T-helper 1 cell treated with Interleukin-12 subunit alpha and Interleukin-12 subunit beta and Interleukin-4 antibody, amounts not matched to agents 30 μg/mL and 1 μg/mL, for 36 hours (primary cell): ENCODE measurements around the gene GPATCH11.
A peak's percentile ranks its signal among the peaks of the same experiment; 100 is the strongest.

Experiments used
- H3K27ac Mint-ChIP-seq: one replicate; pipeline ENCODE4 v1.8.0; 2021; ENCODE audit warnings: mild to moderate bottlenecking, mixed read lengths
- H3K27me3 Mint-ChIP-seq: one replicate; pipeline ENCODE4 v1.8.0; 2021; ENCODE audit warnings: low read depth, mixed read lengths
- H3K36me3 Mint-ChIP-seq: one replicate; pipeline ENCODE4 v1.8.0; 2021; ENCODE audit warnings: low read depth, mixed read lengths
- H3K4me1 Mint-ChIP-seq: one replicate; pipeline ENCODE4 v1.8.0; 2021; ENCODE audit warnings: low read depth, mixed read lengths
- H3K4me3 Mint-ChIP-seq: one replicate; pipeline ENCODE4 v1.8.0; 2021; ENCODE audit warnings: mild to moderate bottlenecking, moderate library complexity, mixed read lengths
- H3K9me3 Mint-ChIP-seq: one replicate; pipeline ENCODE4 v1.8.0; 2021; ENCODE audit warnings: mixed read lengths

GPATCH11 gene

GRCh38 chr2:37090019-37090477 is 5.7 kb downstream of the GPATCH11 start:
- Mint-ChIP-seq H3K4me3 (no peak overlapping the region), H3K36me3 (peaks cover 19% of the 10 kb centered on the region), H3K27ac (no peak overlapping the region), H3K9me3 (no peaks in the 10 kb centered on the region), H3K4me1 (peaks cover 3% of the 10 kb centered on the region), H3K27me3 (no peaks in the 10 kb centered on the region)

GRCh38 chr2:37091873-37092272 is 7.6 kb downstream of the GPATCH11 start:
- no peaks in the 10 kb centered on the region for H3K27me3 Mint-ChIP-seq
- H3K27ac Mint-ChIP-seq, result no peak overlapping the region
- no peak overlapping the region for H3K4me3 Mint-ChIP-seq

GRCh38 chr2:37096568-37096967 is 12.2 kb downstream of the GPATCH11 start:
- Mint-ChIP-seq H3K27ac (no peak overlapping the region), H3K27me3 (no peaks in the 10 kb centered on the region), H3K9me3 (no peaks in the 10 kb centered on the region), H3K36me3 (peaks cover 32% of the 10 kb centered on the region), H3K4me1 (peaks cover 4% of the 10 kb centered on the region), H3K4me3 (no peak overlapping the region)

More at GRCh38 chr2:37091873-37092272, 7.6 kb downstream of the GPATCH11 start:
- peaks cover 23% of the 10 kb centered on the region for H3K36me3 Mint-ChIP-seq
- H3K9me3 Mint-ChIP-seq, result no peaks in the 10 kb centered on the region
- H3K4me1 Mint-ChIP-seq, result no peaks in the 10 kb centered on the region

- peaks cover 31% of the 10 kb centered on the region for H3K36me3 Mint-ChIP-seq
- no peaks in the 10 kb centered on the region for H3K27me3 Mint-ChIP-seq
- H3K4me3 Mint-ChIP-seq, result no peak overlapping the region
- H3K27ac Mint-ChIP-seq, result no peak overlapping the region
- peaks cover 4% of the 10 kb centered on the region for H3K4me1 Mint-ChIP-seq
- no peaks in the 10 kb centered on the region for H3K9me3 Mint-ChIP-seq
Observed at GRCh38 chr2:37098416-37099118, 14.2 kb downstream of the GPATCH11 start.

- H3K36me3 Mint-ChIP-seq, result peaks cover 39% of the 10 kb centered on the region
- no peak overlapping the region for H3K27ac Mint-ChIP-seq
- no peak overlapping the region for H3K4me3 Mint-ChIP-seq
- no peaks in the 10 kb centered on the region for H3K27me3 Mint-ChIP-seq
- H3K4me1 Mint-ChIP-seq, result peaks cover 4% of the 10 kb centered on the region
- H3K9me3 Mint-ChIP-seq, result no peaks in the 10 kb centered on the region
Observed at GRCh38 chr2:37100054-37100453, 15.7 kb downstream of the GPATCH11 start.

GRCh38 chr2:37102588-37102987 is 18.3 kb downstream of the GPATCH11 start:
- Mint-ChIP-seq H3K27me3 (no peaks in the 10 kb centered on the region), H3K9me3 (no peaks in the 10 kb centered on the region), H3K36me3 (peaks cover 47% of the 10 kb centered on the region), H3K27ac (no peak overlapping the region), H3K4me3 (no peak overlapping the region), H3K4me1 (peaks cover 4% of the 10 kb centered on the region)

GRCh38 chr2:37104178-37104577 is 19.9 kb downstream of the GPATCH11 start:
- peaks cover 61% of the 10 kb centered on the region for H3K36me3 Mint-ChIP-seq
- peaks cover 4% of the 10 kb centered on the region for H3K4me1 Mint-ChIP-seq
- H3K4me3 Mint-ChIP-seq, result no peak overlapping the region
- H3K9me3 Mint-ChIP-seq, result no peaks in the 10 kb centered on the region
- no peak overlapping the region for H3K27ac Mint-ChIP-seq
- no peaks in the 10 kb centered on the region for H3K27me3 Mint-ChIP-seq

GRCh38 chr2:37105150-37105549 is 20.8 kb downstream of the GPATCH11 start:
- H3K9me3 Mint-ChIP-seq, result no peaks in the 10 kb centered on the region
- H3K4me3 Mint-ChIP-seq, result no peak overlapping the region
- peaks cover 57% of the 10 kb centered on the region for H3K36me3 Mint-ChIP-seq
- peak overlapping the region; percentile 20 for H3K27ac Mint-ChIP-seq
- H3K4me1 Mint-ChIP-seq, result peaks cover 2% of the 10 kb centered on the region
- no peaks in the 10 kb centered on the region for H3K27me3 Mint-ChIP-seq

GRCh38 chr2:37109523-37109922 is 25.2 kb downstream of the GPATCH11 start:
- no peak overlapping the region for H3K27ac Mint-ChIP-seq
- no peaks in the 10 kb centered on the region for H3K27me3 Mint-ChIP-seq
- H3K9me3 Mint-ChIP-seq, result no peaks in the 10 kb centered on the region
- peaks cover 3% of the 10 kb centered on the region for H3K4me1 Mint-ChIP-seq
- peaks cover 55% of the 10 kb centered on the region for H3K36me3 Mint-ChIP-seq
- H3K4me3 Mint-ChIP-seq, result no peak overlapping the region

- Mint-ChIP-seq H3K27ac (no peak overlapping the region), H3K4me1 (peaks cover 3% of the 10 kb centered on the region), H3K4me3 (no peak overlapping the region), H3K27me3 (no peaks in the 10 kb centered on the region), H3K9me3 (no peaks in the 10 kb centered on the region), H3K36me3 (peaks cover 47% of the 10 kb centered on the region)
Observed at GRCh38 chr2:37110306-37111212, 26.2 kb downstream of the GPATCH11 start.

- H3K36me3 Mint-ChIP-seq, result peaks cover 47% of the 10 kb centered on the region
- H3K27ac Mint-ChIP-seq, result no peak overlapping the region
- H3K27me3 Mint-ChIP-seq, result no peaks in the 10 kb centered on the region
- H3K4me3 Mint-ChIP-seq, result no peak overlapping the region
- H3K9me3 Mint-ChIP-seq, result no peaks in the 10 kb centered on the region
- peaks cover 6% of the 10 kb centered on the region for H3K4me1 Mint-ChIP-seq
Observed at GRCh38 chr2:37111958-37112357, 27.6 kb downstream of the GPATCH11 start.

GRCh38 chr2:37117566-37117965 is 33.2 kb downstream of the GPATCH11 start:
- Mint-ChIP-seq H3K4me3 (no peak overlapping the region), H3K27me3 (no peaks in the 10 kb centered on the region), H3K27ac (no peak overlapping the region), H3K4me1 (peaks cover 9% of the 10 kb centered on the region), H3K36me3 (peaks cover 36% of the 10 kb centered on the region), H3K9me3 (no peaks in the 10 kb centered on the region)

- H3K4me1 Mint-ChIP-seq, result peaks cover 9% of the 10 kb centered on the region
- H3K36me3 Mint-ChIP-seq, result peaks cover 37% of the 10 kb centered on the region
- H3K27me3 Mint-ChIP-seq, result no peaks in the 10 kb centered on the region
- H3K9me3 Mint-ChIP-seq, result no peaks in the 10 kb centered on the region
- H3K27ac Mint-ChIP-seq, result no peak overlapping the region
- no peak overlapping the region for H3K4me3 Mint-ChIP-seq
Observed at GRCh38 chr2:37119157-37119556, 34.8 kb downstream of the GPATCH11 start.

GRCh38 chr2:37125416-37125815 is 41.1 kb downstream of the GPATCH11 start:
- H3K36me3 Mint-ChIP-seq, result peaks cover 56% of the 10 kb centered on the region
- peaks cover 7% of the 10 kb centered on the region for H3K4me1 Mint-ChIP-seq
- H3K9me3 Mint-ChIP-seq, result no peaks in the 10 kb centered on the region
- no peak overlapping the region for H3K27ac Mint-ChIP-seq
- no peaks in the 10 kb centered on the region for H3K27me3 Mint-ChIP-seq
- no peak overlapping the region for H3K4me3 Mint-ChIP-seq

GRCh38 chr2:37132914-37133313 is 48.6 kb downstream of the GPATCH11 start:
- H3K36me3 Mint-ChIP-seq, result peaks cover 54% of the 10 kb centered on the region
- peaks cover 6% of the 10 kb centered on the region for H3K4me1 Mint-ChIP-seq
- H3K27me3 Mint-ChIP-seq, result no peaks in the 10 kb centered on the region

More at GRCh38 chr2:37132914-37133313, 48.6 kb downstream of the GPATCH11 start:
- no peak overlapping the region for H3K27ac Mint-ChIP-seq
- H3K9me3 Mint-ChIP-seq, result no peaks in the 10 kb centered on the region
- no peak overlapping the region for H3K4me3 Mint-ChIP-seq
